ENCODE results near the gene MGAT5.

MGAT5 gene

GRCh38 chr2:134258684-134259388, 5.0 kb downstream of the MGAT5 start:
- Histone ChIP-seq H3K9me3 (ENCODE audit: control insufficient read depth, insufficient read depth, low read length) (no peaks in the 10 kb centered on the region), H3K27me3 (ENCODE audit: control insufficient read depth, insufficient read depth, low read length) (no peaks in the 10 kb centered on the region), H3K36me3 (ENCODE audit: control insufficient read depth, insufficient read depth, low read length) (peaks cover 5% of the 10 kb centered on the region), H3K4me1 (ENCODE audit: control insufficient read depth, insufficient read depth, low read length) (peaks cover 7% of the 10 kb centered on the region), H3K4me3 (ENCODE audit: low read depth, low read length) (no peak overlapping the region), H3K9ac (ENCODE audit: low read depth, low read length) (no peak overlapping the region)

DNA sequence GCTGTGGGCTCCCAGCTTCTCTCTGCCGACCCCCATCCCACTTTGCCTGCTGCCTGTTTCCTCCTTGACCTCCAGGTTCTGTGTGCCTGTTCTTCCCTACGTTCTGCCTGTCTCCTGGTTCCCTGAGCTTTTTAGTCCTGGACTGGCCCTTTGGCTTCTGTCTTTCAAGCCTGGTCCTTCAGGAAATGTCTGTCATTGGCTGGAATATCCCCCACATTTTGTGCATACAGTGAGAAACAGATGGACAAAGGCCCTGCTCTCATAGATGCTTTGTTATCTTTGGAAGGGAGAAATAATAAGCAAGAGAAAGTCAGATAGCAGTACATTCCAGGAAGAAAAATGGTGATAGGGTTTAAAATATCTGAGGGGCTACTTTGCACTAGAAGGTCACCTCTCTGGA, 5.7 kb downstream of the MGAT5 start:
- Histone ChIP-seq H3K4me3 (ENCODE audit: low read depth, low read length) (no peak overlapping the region), H3K9me3 (ENCODE audit: control insufficient read depth, insufficient read depth, low read length) (no peaks in the 10 kb centered on the region), H3K4me1 (ENCODE audit: control insufficient read depth, insufficient read depth, low read length) (peaks cover 7% of the 10 kb centered on the region), H3K27me3 (ENCODE audit: control insufficient read depth, insufficient read depth, low read length) (no peaks in the 10 kb centered on the region), H3K36me3 (ENCODE audit: control insufficient read depth, insufficient read depth, low read length) (peaks cover under 1% of the 10 kb centered on the region), H3K9ac (ENCODE audit: low read depth, low read length) (no peak overlapping the region)

- Histone ChIP-seq H3K9ac (ENCODE audit: low read depth, low read length) (no peak overlapping the region), H3K36me3 (ENCODE audit: control insufficient read depth, insufficient read depth, low read length) (no peaks in the 10 kb centered on the region), H3K9me3 (ENCODE audit: control insufficient read depth, insufficient read depth, low read length) (no peaks in the 10 kb centered on the region), H3K4me3 (ENCODE audit: low read depth, low read length) (no peak overlapping the region), H3K4me1 (ENCODE audit: control insufficient read depth, insufficient read depth, low read length) (peaks cover 7% of the 10 kb centered on the region), H3K27me3 (ENCODE audit: control insufficient read depth, insufficient read depth, low read length) (no peaks in the 10 kb centered on the region)
Observed at GRCh38 chr2:134259994-134260393, 6.1 kb downstream of the MGAT5 start.

DNA sequence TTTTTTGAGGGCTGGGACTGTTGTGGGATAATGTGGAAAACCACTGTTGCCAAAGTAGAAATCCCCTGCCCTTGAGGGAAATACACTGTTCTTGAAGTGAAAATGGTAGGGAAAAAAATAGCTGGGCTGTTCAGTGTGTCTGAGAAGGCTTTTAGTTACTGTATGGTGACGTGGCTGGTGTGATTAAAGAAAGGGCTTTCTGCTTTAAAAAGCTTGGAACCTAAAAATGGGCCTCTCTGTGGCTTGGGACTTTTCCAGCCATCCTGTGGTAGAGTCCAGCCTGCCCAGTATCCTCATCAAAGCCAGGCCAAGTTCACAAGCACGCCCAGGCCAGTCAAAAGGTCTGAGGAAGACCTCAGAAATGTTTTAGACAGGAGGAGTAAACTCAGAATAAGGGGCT, 6.8 kb downstream of the MGAT5 start:
- no peaks in the 10 kb centered on the region for H3K9me3 ChIP-seq (ENCODE audit: control insufficient read depth, insufficient read depth, low read length)
- peaks cover 7% of the 10 kb centered on the region for H3K4me1 ChIP-seq (ENCODE audit: control insufficient read depth, insufficient read depth, low read length)
- H3K36me3 ChIP-seq (ENCODE audit: control insufficient read depth, insufficient read depth, low read length): no peaks in the 10 kb centered on the region
- no peak overlapping the region for H3K9ac ChIP-seq (ENCODE audit: low read depth, low read length)
- H3K4me3 ChIP-seq (ENCODE audit: low read depth, low read length): no peak overlapping the region
- H3K27me3 ChIP-seq (ENCODE audit: control insufficient read depth, insufficient read depth, low read length): no peaks in the 10 kb centered on the region

- Histone ChIP-seq H3K36me3 (ENCODE audit: control insufficient read depth, insufficient read depth, low read length) (no peaks in the 10 kb centered on the region), H3K4me1 (ENCODE audit: control insufficient read depth, insufficient read depth, low read length) (peaks cover 7% of the 10 kb centered on the region), H3K4me3 (ENCODE audit: low read depth, low read length) (no peak overlapping the region), H3K9me3 (ENCODE audit: control insufficient read depth, insufficient read depth, low read length) (no peaks in the 10 kb centered on the region), H3K27me3 (ENCODE audit: control insufficient read depth, insufficient read depth, low read length) (no peaks in the 10 kb centered on the region), H3K9ac (ENCODE audit: low read depth, low read length) (no peak overlapping the region)
Observed at GRCh38 chr2:134261398-134262131, 7.7 kb downstream of the MGAT5 start.

DNA sequence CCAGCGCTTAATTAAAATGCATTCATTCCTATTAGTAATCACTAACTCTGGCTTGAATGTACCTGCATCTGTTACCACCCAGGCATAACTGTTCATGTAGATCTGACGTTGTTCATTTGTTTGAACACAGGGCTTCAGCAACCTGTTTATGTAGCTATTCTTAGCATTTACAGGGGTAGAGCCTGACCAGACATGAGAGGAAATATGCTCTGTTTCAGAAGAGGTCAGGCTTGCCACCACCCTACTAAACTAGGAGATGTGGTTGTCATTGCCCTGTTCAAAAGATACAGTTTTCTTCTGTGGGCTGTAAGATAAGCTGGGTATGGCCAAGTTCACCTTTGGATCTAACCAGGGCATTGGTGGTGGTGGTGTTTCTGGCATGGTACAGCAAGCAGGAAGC, 8.8 kb downstream of the MGAT5 start:
- Histone ChIP-seq H3K9ac (ENCODE audit: low read depth, low read length) (no peak overlapping the region), H3K36me3 (ENCODE audit: control insufficient read depth, insufficient read depth, low read length) (no peaks in the 10 kb centered on the region), H3K27me3 (ENCODE audit: control insufficient read depth, insufficient read depth, low read length) (no peaks in the 10 kb centered on the region), H3K9me3 (ENCODE audit: control insufficient read depth, insufficient read depth, low read length) (no peaks in the 10 kb centered on the region), H3K4me1 (ENCODE audit: control insufficient read depth, insufficient read depth, low read length) (peaks cover 7% of the 10 kb centered on the region), H3K4me3 (ENCODE audit: low read depth, low read length) (no peak overlapping the region)

GRCh38 chr2:134268265-134268664, 14.4 kb downstream of the MGAT5 start:
- Histone ChIP-seq H3K27me3 (ENCODE audit: control insufficient read depth, insufficient read depth, low read length) (no peaks in the 10 kb centered on the region), H3K36me3 (ENCODE audit: control insufficient read depth, insufficient read depth, low read length) (no peaks in the 10 kb centered on the region), H3K4me1 (ENCODE audit: control insufficient read depth, insufficient read depth, low read length) (no peaks in the 10 kb centered on the region), H3K9me3 (ENCODE audit: control insufficient read depth, insufficient read depth, low read length) (no peaks in the 10 kb centered on the region), H3K9ac (ENCODE audit: low read depth, low read length) (no peak overlapping the region), H3K4me3 (ENCODE audit: low read depth, low read length) (no peak overlapping the region)

GRCh38 chr2:134269230-134269629, 15.4 kb downstream of the MGAT5 start:
- Histone ChIP-seq H3K4me1 (ENCODE audit: control insufficient read depth, insufficient read depth, low read length) (no peaks in the 10 kb centered on the region), H3K9ac (ENCODE audit: low read depth, low read length) (no peak overlapping the region), H3K9me3 (ENCODE audit: control insufficient read depth, insufficient read depth, low read length) (no peaks in the 10 kb centered on the region), H3K27me3 (ENCODE audit: control insufficient read depth, insufficient read depth, low read length) (no peaks in the 10 kb centered on the region), H3K36me3 (ENCODE audit: control insufficient read depth, insufficient read depth, low read length) (no peaks in the 10 kb centered on the region), H3K4me3 (ENCODE audit: low read depth, low read length) (no peak overlapping the region)

- H3K9me3 ChIP-seq (ENCODE audit: control insufficient read depth, insufficient read depth, low read length): no peaks in the 10 kb centered on the region
- H3K9ac ChIP-seq (ENCODE audit: low read depth, low read length): no peak overlapping the region
- H3K27me3 ChIP-seq (ENCODE audit: control insufficient read depth, insufficient read depth, low read length): no peaks in the 10 kb centered on the region
- no peak overlapping the region for H3K4me3 ChIP-seq (ENCODE audit: low read depth, low read length)
- no peaks in the 10 kb centered on the region for H3K36me3 ChIP-seq (ENCODE audit: control insufficient read depth, insufficient read depth, low read length)
- no peaks in the 10 kb centered on the region for H3K4me1 ChIP-seq (ENCODE audit: control insufficient read depth, insufficient read depth, low read length)
Observed at GRCh38 chr2:134269972-134270735, 16.3 kb downstream of the MGAT5 start.

- Histone ChIP-seq H3K9ac (ENCODE audit: low read depth, low read length) (no peak overlapping the region), H3K27me3 (ENCODE audit: control insufficient read depth, insufficient read depth, low read length) (peaks cover 2% of the 10 kb centered on the region), H3K4me3 (ENCODE audit: low read depth, low read length) (no peak overlapping the region), H3K4me1 (ENCODE audit: control insufficient read depth, insufficient read depth, low read length) (no peaks in the 10 kb centered on the region), H3K9me3 (ENCODE audit: control insufficient read depth, insufficient read depth, low read length) (no peaks in the 10 kb centered on the region), H3K36me3 (ENCODE audit: control insufficient read depth, insufficient read depth, low read length) (no peaks in the 10 kb centered on the region)
Observed at GRCh38 chr2:134271758-134272157, 17.9 kb downstream of the MGAT5 start.

DNA sequence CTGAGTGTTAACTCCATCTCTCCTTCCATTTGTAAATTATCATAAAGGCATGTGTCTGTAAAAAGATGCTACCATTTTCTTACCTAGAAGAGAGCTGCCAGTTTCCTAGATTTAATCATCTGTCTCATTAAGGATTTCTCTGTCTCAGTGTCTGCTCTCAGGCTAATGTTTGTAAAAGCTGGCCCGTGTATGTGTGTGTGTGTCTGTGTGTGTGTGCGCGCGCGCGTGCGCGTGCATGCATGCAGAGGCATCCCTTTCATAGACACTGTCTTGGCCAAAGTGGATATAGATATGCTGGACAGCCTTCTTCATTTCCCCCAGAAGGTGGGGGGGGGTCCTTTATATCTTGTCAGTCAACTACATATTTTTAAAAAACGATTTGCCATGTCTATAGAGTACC, 18.9 kb downstream of the MGAT5 start:
- Histone ChIP-seq H3K9ac (ENCODE audit: low read depth, low read length) (no peak overlapping the region), H3K4me1 (ENCODE audit: control insufficient read depth, insufficient read depth, low read length) (no peaks in the 10 kb centered on the region), H3K4me3 (ENCODE audit: low read depth, low read length) (no peak overlapping the region), H3K36me3 (ENCODE audit: control insufficient read depth, insufficient read depth, low read length) (no peaks in the 10 kb centered on the region), H3K9me3 (ENCODE audit: control insufficient read depth, insufficient read depth, low read length) (no peaks in the 10 kb centered on the region), H3K27me3 (ENCODE audit: control insufficient read depth, insufficient read depth, low read length) (peaks cover 2% of the 10 kb centered on the region)
